IMR-90 (cell line): ENCODE results near the gene LAMA2. TPM values are rescaled to one million over a fixed set of nuclear protein-coding genes. Genes with fewer than 3 reads are reported as not detected.

ENCODE experiments used
- ATAC-seq: fragments of 200-7000 bp; cut with Tn5 transposase; 2 replicates; pipeline ENCODE4 v1.9.1; 2020; ENCODE audit warnings: low read depth, mild to moderate bottlenecking, moderate library complexity
- BruUV-seq: library from RNA; stranded (reverse); fragments of 400-500 nt; replicated peaks from 2 replicates; lab custom pipeline; 2021; lab: Mats Ljungman, UMichigan
- CTCF ChIA-PET: fragments of 300-600 bp; formaldehyde crosslinking; extraction: SDS; loops from one replicate; lab custom pipeline; 2021; ENCODE audit warnings: antibody characterized with exemption; lab: Yijun Ruan, JAX
- POLR2A ChIA-PET: fragments of 300-600 bp; sonication (Branson Sonifier 250); formaldehyde crosslinking; loops from one replicate; lab custom pipeline; 2022; ENCODE audit warnings: antibody characterized with exemption; ENCODE audit not compliant: unreplicated experiment; lab: Charles Lee
- DNase-seq: peaks from one replicate; pipeline ENCODE4 v3.0.0; 2013
- H2AFZ ChIP-seq: replicated peaks from 2 replicates; pipeline ENCODE3; 2013; ENCODE audit warnings: low read length, mild to moderate bottlenecking; ENCODE audit not compliant: poor library complexity
- H2AK5ac ChIP-seq: 2 replicates; pipeline ENCODE4 v1.6.1; 2013; ENCODE audit warnings: low read depth, low read length, inconsistent platforms
- H2AK9ac ChIP-seq: replicated peaks from 2 replicates; pipeline ENCODE3; 2013; ENCODE audit warnings: mild to moderate bottlenecking, low read depth, low read length, moderate library complexity; ENCODE audit not compliant: poor library complexity
- H2BK120ac ChIP-seq: 2 replicates; pipeline ENCODE4 v1.6.1; 2013; ENCODE audit warnings: low read depth, low read length, inconsistent platforms
- H2BK15ac ChIP-seq: 3 replicates; pipeline ENCODE4 v1.6.1; 2013; ENCODE audit warnings: low read depth, low read length, inconsistent platforms
- H2BK20ac ChIP-seq: 2 replicates; pipeline ENCODE4 v1.6.1; 2013; ENCODE audit warnings: low read depth, mild to moderate bottlenecking, inconsistent platforms, low read length, moderate library complexity
- H2BK5ac ChIP-seq: 2 replicates; pipeline ENCODE4 v1.6.1; 2013; ENCODE audit warnings: mild to moderate bottlenecking, low read depth, low read length, inconsistent platforms; ENCODE audit not compliant: poor library complexity, severe bottlenecking
- H3K14ac ChIP-seq: replicated peaks from 2 replicates; pipeline ENCODE4 v1.6.1; 2013; ENCODE audit warnings: low read depth, low read length, inconsistent platforms
- H3K18ac ChIP-seq: 2 replicates; pipeline ENCODE4 v1.6.1; 2013; ENCODE audit warnings: low read depth, low read length, control low read depth
- H3K23ac ChIP-seq: 2 replicates; pipeline ENCODE4 v1.6.1; 2013; ENCODE audit warnings: low read depth, low read length, inconsistent platforms
- H3K27ac ChIP-seq: 2 replicates; pipeline ENCODE4 v1.5.1; 2013; ENCODE audit warnings: mild to moderate bottlenecking, control low read depth, low read length; ENCODE audit not compliant: insufficient read depth
- H3K27me3 ChIP-seq: 2 replicates; pipeline ENCODE4 v1.6.1; 2013; ENCODE audit warnings: low read length; ENCODE audit not compliant: control insufficient read depth, insufficient read depth
- H3K36me3 ChIP-seq: 2 replicates; pipeline ENCODE4 v1.6.1; 2013; ENCODE audit warnings: low read length, mixed read lengths; ENCODE audit not compliant: control insufficient read depth, insufficient read depth
- H3K4ac ChIP-seq: 2 replicates; pipeline ENCODE4 v1.6.1; 2013; ENCODE audit warnings: low read depth, low read length, inconsistent platforms
- H3K4me1 ChIP-seq: 2 replicates; pipeline ENCODE4 v1.6.1; 2013; ENCODE audit warnings: low read length, mixed read lengths; ENCODE audit not compliant: control insufficient read depth, insufficient read depth
- H3K4me2 ChIP-seq: 2 replicates; pipeline ENCODE4 v1.6.1; 2013; ENCODE audit warnings: low read depth, mild to moderate bottlenecking, control low read depth, low read length, moderate library complexity
- H3K4me3 ChIP-seq: 2 replicates; pipeline ENCODE4 v1.5.1; 2013; ENCODE audit warnings: low read depth, mild to moderate bottlenecking, control low read depth, low read length, moderate library complexity; ENCODE audit not compliant: insufficient read depth
- H3K56ac ChIP-seq: 2 replicates; pipeline ENCODE4 v1.6.1; 2013; ENCODE audit warnings: low read length, inconsistent platforms; ENCODE audit not compliant: insufficient read depth; ENCODE audit errors: extremely low read depth
- H3K79me1 ChIP-seq, 2 experiments: 2 replicates each; pipeline ENCODE4 v1.6.1; 2013; ENCODE audit warnings: low read length in 2 of 2, inconsistent platforms in 1 of 2, low read depth in 1 of 2
- H3K9ac ChIP-seq: 2 replicates; pipeline ENCODE4 v1.6.1; 2013; ENCODE audit warnings: low read depth, low read length, control low read depth
- H3K9me1 ChIP-seq: 2 replicates; pipeline ENCODE4 v1.6.1; 2013; ENCODE audit warnings: low read length, inconsistent platforms; ENCODE audit not compliant: insufficient read depth
- H3K9me3 ChIP-seq: 2 replicates; pipeline ENCODE4 v1.6.1; 2013; ENCODE audit warnings: low read length; ENCODE audit not compliant: control insufficient read depth, insufficient read depth
- H4K20me1 ChIP-seq: 2 replicates; pipeline ENCODE4 v1.6.1; 2013; ENCODE audit warnings: low read length, inconsistent platforms; ENCODE audit not compliant: insufficient read depth
- H4K5ac ChIP-seq: 2 replicates; pipeline ENCODE4 v1.6.1; 2013; ENCODE audit warnings: mild to moderate bottlenecking, low read depth, low read length, control low read depth
- H4K8ac ChIP-seq, 2 experiments: 2 replicates each; pipeline ENCODE4 v1.6.1; 2013; ENCODE audit warnings: low read depth in 2 of 2, low read length in 2 of 2, control low read depth in 1 of 2, inconsistent platforms in 1 of 2
- H4K91ac ChIP-seq: 2 replicates; pipeline ENCODE4 v1.6.1; 2013; ENCODE audit warnings: low read depth, low read length, inconsistent platforms; ENCODE audit not compliant: insufficient read depth
- CHD1 ChIP-seq: IDR thresholded peaks from 2 replicates; pipeline ENCODE4 v1.6.1; 2012; ENCODE audit warnings: low read depth, low read length, improper control_type of control experiment
- FOS ChIP-seq: fragments of 150-350 bp; IDR thresholded peaks from 2 replicates; pipeline ENCODE4 v1.6.1; 2016; ENCODE audit warnings: low read depth, low read length
- MAFK ChIP-seq: IDR thresholded peaks from 2 replicates; pipeline ENCODE4 v1.6.1; 2012; ENCODE audit warnings: low read depth, low read length, improper control_type of control experiment
- MAZ ChIP-seq: IDR thresholded peaks from 2 replicates; pipeline ENCODE4 v1.6.1; 2012; ENCODE audit warnings: low read depth, mild to moderate bottlenecking, low read length, improper control_type of control experiment, moderate library complexity, borderline replicate concordance
- MXI1 ChIP-seq: IDR thresholded peaks from 2 replicates; pipeline ENCODE4 v1.6.1; 2012; ENCODE audit warnings: low read depth, mild to moderate bottlenecking, low read length, moderate library complexity, borderline replicate concordance
- POLR2A ChIP-seq: IDR thresholded peaks from 2 replicates; pipeline ENCODE4 v1.6.1; 2012; ENCODE audit warnings: mild to moderate bottlenecking, low read depth, low read length
- RAD21 ChIP-seq: IDR thresholded peaks from 2 replicates; pipeline ENCODE4 v1.6.1; 2012; ENCODE audit warnings: low read length, improper control_type of control experiment
- RCOR1 ChIP-seq: IDR thresholded peaks from 2 replicates; pipeline ENCODE4 v1.6.1; 2012; ENCODE audit warnings: mild to moderate bottlenecking, low read length, improper control_type of control experiment; ENCODE audit not compliant: insufficient replicate concordance
- RFX5 ChIP-seq: IDR thresholded peaks from 2 replicates; pipeline ENCODE4 v1.8.0; 2012; ENCODE audit warnings: low read depth, mild to moderate bottlenecking, low read length, moderate library complexity
- SMC3 ChIP-seq: fragments of 150-350 bp; IDR thresholded peaks from 2 replicates; pipeline ENCODE4 v1.6.1; 2016; ENCODE audit warnings: low read depth, mild to moderate bottlenecking, antibody characterized with exemption, low read length, moderate library complexity
- USF2 ChIP-seq: fragments of 150-350 bp; IDR thresholded peaks from 2 replicates; pipeline ENCODE4 v1.6.1; 2017; ENCODE audit warnings: mild to moderate bottlenecking, antibody characterized with exemption, low read length, low read depth
- WGBS, 2 experiments: methylation state at CpG; one replicate each; pipeline versions ENCODE4 v1.1.5 to v1.1.7; 2013; ENCODE audit warnings: missing lambda C conversion rate in 2 of 2; ENCODE audit not compliant: insufficient read length in 1 of 2; ENCODE audit errors: extremely low coverage in 2 of 2; 5-methylcytosine and 5-hydroxymethylcytosine counted together
- dilution Hi-C: fragments of 300-500 bp; cut with HindIII; formaldehyde crosslinking; loops from one replicate; pipeline ENCODE4 v1.14.3; 2018; ENCODE audit warnings: low sequenced_read_pairs; ENCODE audit not compliant: unreplicated experiment
- in situ Hi-C: fragments of 300-500 bp; cut with MboI; formaldehyde crosslinking; loops from 3 replicates; pipeline ENCODE4 v1.14.3; 2019; ENCODE audit warnings: low sequenced_read_pairs, inconsistent platforms, mixed read lengths
- intact Hi-C: fragments of 100-400 bp; cut with micrococcal nuclease; formaldehyde crosslinking; loops from 2 replicates; pipeline ENCODE4 v1.10.0; 2022
- polyA plus RNA-seq, 3 experiments: library from polyadenylated mRNA; depleted of rRNA; stranded (reverse); fragments of >200 nt; gene quantifications; 2 replicates each; pipeline ENCODE4 v1.2.3, GENCODE V29; 2012; ENCODE audit warnings: low replicate concordance in 1 of 3
- total RNA-seq: library from RNA; depleted of rRNA; stranded (reverse); fragments of >200 nt; gene quantifications from 2 replicates; pipeline ENCODE4 v1.2.3, GENCODE V29; 2012

LAMA2 gene
- total and polyA plus RNA-seq, 2 of the 4 experiments (the other 2 are of a cell fraction), result 9.9 to 13.3 TPM

DNA sequence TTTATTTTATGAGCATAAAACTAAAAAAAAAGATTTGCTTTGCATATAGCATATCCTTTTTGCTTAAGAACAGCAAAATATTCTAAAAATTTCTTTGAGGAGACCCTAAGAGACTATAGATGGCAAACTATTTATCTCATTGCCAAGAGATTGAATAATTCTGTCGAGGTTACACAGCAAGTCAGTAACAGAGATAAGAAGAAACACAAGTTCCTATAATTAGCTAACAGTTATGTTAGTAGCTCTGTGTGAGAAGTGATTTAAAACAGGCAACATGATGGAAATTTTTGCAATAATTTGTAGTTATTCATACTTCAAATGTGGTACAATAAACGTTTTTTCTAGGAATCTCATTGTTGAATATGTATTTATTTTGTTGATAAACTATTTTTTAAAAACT, 9.1 kb downstream of the LAMA2 start:
- Histone ChIP-seq H2AFZ (no peak overlapping the region), H4K5ac (no peak overlapping the region), H2AK5ac (no peak overlapping the region), H2AK9ac (no peak overlapping the region), H4K20me1 (no peaks in the 10 kb centered on the region), H3K18ac (no peak overlapping the region), H3K9me3 (no peaks in the 10 kb centered on the region), H3K79me1 (no peaks in the 10 kb centered on the region), H4K8ac (no peak overlapping the region), H4K91ac (no peak overlapping the region), H3K14ac (no peak overlapping the region), H2BK120ac (no peak overlapping the region), H3K23ac (no peak overlapping the region), H3K9ac (no peak overlapping the region), H3K56ac (no peak overlapping the region), H2BK20ac (no peak overlapping the region), H2BK15ac (no peak overlapping the region), H2BK5ac (no peak overlapping the region), H3K4me1 (no peaks in the 10 kb centered on the region), H3K4me3 (no peak overlapping the region), H3K9me1 (no peaks in the 10 kb centered on the region), H3K4me2 (no peak overlapping the region), H3K4ac (no peak overlapping the region), H3K27ac (no peak overlapping the region), H3K27me3 (no peaks in the 10 kb centered on the region), H3K36me3 (no peaks in the 10 kb centered on the region)
- BruUV-seq, result no TSS peak
- WGBS, 2 experiments, result no CpG with 5 or more reads among the region's 2 CpGs
- CTCF ChIA-PET, result interaction anchor here (2.1 kb wide), 1 partner anchor 9 kb away, joined by 8 read pairs; no protein-coding TSS in a partner anchor
- ATAC-seq (no peak), DNase-seq (no peak)
- POLR2A ChIA-PET, result no interaction called here
- intact Hi-C loops, result no loop called here
- in situ Hi-C loops, result no loop called here
- TF ChIP-seq MAZ (no peak), MXI1 (no peak), RAD21 (no peak), CHD1 (no peak), POLR2A (no peak), RFX5 (no peak), SMC3 (no peak), USF2 (no peak), MAFK (no peak), RCOR1 (no peak), FOS (no peak)
- dilution Hi-C loops, result no loop called here
